Measurements from ENCODE around the gene TRMO.

The TRMO gene

DNA sequence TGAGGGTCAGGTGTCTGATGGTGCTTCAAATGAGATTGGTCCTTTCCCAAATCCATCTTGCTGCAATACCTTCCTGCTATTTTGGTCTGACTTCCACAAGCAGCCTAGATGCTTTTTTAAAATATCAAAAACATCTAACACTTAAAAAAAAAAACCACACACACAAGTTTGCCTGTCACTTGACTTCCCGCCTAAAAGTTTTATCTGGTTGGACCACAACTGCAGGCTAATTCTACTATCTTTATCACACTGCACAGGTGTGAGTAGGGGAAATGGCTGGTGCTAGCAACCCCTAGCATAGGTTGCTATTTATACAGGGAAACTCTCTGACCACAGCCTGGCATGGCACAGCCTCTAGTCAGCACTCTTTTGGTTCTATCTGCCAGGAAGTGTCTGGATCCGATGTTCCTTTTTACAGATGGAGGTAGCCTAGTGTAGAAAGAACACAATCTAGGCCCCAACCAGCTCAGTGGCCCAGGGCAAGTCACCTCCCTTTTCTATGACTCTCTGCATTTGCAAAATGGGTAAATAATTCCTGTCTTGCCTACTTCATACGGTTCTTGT, 15.9 kb upstream of the TRMO start, which contains the start of gene HEMGN:
TSS of gene HEMGN (minus strand) at position 92 of the 564 bp plus-strand sequence. CDS start at position 56, 36 bp downstream.
- no peak for DNase-seq

DNA sequence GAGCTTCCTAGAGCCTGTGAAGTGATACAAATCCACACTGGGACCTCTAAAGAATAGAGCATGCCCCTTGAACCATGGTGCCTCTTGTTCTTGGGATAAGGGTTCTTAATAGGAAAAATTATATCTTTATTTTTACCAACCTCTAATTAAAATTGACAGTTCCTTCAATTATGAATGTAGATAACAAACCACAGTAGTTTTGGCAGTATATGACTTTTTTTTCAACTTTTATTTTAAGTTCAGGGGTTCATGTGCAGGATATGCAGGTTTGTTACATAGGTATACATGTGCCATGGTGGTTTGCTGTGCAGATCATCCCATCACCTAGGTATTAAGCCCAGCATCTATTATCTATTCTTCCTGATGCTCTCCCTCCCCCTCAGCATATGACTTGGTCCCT, 14.7 kb upstream of the TRMO start:
- DNase-seq, result no peak

DNA sequence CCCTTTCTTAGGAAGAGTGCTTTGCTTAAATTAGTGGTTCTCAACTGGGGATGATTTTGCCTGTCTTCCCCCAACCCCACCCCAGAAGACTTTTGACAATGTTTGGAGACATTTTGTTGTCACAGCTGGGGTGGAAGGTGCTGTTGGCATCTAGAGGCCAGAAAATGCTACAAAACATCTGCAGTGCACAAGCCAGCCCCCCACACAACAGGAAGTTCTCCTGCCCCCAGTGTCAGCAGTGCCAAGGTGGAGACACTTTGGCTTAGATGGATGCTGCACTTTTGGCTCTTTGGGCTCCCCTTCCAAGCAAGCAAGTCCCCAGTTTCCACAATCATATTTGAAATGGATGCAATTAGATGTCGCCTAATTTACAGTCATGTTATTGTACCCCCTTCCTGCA, 13.0 kb upstream of the TRMO start:
- no peak for DNase-seq

DNA sequence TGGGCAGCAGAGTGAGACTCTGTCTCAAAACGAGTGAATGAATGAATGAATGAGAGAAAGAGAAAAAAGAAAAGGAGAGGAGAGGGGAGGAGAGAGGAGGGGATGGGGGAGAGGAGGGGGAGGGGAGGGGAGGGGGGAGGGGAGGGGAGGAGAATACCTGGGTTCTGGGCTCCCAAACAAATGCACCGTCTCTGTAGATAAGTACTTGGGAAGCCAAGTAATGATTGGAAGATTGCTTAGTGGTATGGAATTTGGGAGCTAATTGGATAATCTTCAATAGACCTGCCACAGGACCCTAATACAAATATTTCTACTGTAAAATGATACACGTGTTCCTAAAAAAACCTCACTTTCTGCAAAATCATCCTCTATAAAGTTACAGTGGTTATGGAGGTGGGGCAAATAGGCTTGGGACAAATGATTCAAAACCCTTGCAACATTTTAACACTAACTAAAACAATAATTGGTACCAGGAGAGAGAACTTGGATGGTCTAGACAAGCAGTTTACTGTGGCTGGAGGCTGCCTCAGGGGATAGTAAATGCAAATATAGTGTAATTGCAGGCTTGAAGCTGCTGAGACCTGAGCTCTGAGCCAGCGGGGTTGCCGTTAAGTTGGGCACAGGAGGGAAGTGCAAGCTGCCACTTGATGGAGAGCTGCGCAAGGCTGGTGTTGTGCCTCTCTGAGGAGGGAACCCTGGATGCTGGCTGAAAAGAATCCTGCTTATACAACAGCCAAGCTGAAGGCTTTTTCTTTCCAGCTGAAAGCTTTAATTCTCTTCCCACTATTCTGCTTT, 12.2 kb upstream of the TRMO start:
- no peak for DNase-seq

DNA sequence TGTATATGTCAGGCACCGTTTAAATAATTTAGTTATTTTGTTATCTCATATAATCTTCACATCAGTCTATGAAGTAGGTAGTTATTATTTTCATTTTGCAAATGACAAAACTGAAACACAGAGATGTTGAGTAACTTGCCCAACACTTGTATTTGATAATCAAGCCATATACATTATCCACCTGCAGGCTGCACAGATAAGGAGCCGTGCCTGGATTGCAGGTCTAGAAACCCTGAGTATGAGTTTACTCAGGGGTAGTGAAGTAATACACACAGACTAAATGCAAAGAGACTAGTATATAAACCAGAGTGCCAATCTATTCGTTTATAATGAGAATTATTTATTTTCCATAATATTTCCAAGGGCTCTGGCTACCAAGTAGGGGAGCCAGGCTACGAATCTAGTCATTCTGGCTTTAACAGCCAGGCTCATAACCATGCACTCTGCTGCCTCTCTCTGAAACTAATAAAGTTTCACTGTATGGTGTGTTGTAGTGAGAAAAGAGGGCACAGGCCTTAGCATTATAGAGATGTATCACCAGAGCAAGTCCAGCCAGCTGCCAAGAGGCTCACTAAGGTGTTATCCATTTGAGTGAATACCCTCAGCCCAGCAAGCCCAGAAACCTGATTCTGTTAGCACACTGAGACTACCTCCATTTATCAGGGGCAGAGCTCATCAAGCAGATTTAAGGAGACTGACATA, 11.1 kb upstream of the TRMO start:
- DNase-seq, result no peak

DNA sequence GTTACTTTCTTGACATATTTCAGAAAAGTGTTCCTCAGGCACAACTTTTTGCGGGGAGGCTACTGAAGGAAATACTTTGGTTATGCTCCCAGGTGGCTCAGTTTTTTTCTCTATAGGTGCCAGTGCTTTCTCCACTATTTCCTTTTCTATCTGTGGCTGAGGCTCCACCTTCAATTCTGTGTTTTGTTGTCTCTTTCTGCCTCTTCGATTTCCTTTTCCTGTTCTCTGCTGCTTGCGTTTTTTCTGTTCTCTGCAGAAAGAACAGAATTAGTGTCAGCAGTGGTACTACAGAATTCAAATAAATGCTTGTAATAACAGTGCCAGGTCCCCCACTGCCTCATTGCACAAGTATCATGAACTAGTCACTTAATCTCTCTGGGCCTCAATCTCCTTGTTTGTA, 8.7 kb upstream of the TRMO start:
- no peak for DNase-seq

DNA sequence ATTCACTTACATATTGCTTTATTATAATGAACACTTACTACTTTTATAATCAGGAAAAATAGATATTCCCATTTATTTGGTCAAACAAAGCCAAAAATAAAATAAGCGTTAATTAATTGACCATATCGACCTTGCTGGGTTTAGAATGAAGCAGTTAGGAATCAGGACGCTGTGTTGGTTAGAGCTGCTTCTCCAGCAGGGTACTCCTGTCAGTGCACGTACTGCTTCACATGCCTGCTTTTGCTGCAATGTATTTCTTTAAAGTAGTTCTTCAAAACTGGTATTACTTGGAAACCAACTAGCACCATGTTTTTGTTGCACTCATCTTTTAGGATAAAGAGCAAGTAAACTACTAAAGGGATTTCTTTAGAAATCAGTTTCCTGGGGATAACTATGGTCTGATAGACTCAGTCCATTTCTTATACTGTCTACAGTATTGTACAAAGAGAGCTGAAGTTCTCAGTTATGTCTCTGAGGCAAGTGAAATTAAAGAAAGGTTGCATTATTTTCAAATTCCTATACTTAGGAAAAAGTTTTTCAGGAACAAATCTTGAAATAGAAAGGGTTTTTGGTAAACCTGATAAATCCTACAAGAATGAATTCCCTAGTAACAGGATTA, 6.8 kb upstream of the TRMO start:
- DNase-seq, result no peak

DNA sequence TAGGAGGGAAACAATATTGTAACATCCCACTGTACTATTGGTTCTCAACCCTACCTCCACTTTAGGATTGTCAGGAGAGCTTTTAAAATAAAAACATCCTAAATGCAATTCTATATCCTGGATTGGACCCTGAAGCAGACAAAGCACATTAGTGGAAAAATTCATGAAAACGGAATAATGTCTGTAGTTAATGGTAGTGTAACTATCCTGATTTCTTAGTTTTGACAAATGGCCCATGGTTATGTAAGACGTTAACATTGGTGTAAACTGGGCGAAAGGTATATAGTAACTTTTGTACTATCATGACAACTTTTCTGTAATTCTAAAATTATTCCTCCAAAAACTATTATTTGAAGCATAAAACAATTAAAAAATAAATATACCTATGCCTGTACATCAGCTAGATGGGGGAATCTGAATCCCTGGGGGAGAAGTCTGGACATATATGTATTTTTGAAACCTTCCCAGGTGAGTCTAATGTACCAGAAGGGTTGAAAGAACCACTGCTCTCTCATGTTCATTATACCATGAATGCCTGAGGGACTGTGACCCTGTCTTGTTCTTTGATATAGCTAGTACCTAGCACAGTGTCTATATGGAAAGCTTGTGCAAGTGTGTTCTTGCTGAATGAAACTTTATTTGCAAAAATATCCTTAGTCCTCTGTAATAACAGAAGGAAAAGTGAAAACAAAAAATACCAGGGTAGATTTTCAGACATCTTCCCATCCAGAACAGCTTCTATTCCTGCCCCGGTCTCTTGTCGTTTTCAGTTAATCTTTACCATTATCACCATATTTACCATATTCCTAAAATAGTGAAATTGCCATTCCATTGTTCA, 3.4 kb upstream of the TRMO start:
- DNase-seq, result no peak

DNA sequence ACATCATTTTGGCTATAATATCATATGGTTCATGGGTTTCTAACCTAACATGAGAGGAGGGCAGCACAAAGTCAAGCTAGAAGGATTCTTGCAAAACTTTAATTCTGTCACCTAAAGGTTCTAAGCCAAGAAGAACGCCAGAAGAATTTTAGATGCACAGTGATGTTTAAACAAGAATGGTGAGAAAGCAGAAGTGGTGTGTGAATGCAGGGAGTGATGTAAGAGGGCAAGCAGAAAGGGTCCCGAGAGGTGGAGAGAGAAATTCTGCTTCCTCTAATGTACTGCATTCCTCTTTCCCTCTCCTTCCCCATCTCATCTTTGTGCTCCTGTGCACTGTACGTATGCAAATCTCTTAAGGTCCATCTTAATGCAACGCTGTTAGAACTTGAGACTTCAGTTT, 2.1 kb upstream of the TRMO start:
- DNase-seq, result no peak

DNA sequence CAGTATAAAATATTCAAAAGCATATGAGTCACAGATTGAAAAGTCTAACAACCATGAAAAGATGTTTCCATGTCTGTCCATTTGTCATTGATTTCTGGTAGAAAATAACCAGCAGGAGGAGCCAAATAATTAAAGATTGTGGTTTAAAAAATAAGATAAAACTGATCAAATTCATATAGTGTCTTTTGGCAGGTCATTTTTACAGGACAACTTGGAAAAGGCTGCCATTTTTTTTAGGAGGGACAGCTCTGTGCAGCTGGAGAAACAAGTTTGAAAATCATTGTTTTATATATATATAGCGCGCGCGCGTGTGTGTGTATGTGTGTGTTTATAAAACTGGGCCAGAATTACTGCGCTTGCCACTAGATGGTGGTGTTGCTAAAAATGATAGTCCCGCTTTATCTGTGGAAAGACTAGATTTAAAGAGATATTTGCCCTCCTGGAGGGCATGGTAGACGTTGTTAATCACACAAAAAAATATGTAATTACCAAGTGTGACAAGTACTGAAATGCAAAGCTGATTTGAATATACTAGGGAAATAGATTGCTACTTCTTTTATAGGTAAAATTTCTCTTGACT, 1.3 kb upstream of the TRMO start:
- DNase-seq, result peak; percentile 85

DNA sequence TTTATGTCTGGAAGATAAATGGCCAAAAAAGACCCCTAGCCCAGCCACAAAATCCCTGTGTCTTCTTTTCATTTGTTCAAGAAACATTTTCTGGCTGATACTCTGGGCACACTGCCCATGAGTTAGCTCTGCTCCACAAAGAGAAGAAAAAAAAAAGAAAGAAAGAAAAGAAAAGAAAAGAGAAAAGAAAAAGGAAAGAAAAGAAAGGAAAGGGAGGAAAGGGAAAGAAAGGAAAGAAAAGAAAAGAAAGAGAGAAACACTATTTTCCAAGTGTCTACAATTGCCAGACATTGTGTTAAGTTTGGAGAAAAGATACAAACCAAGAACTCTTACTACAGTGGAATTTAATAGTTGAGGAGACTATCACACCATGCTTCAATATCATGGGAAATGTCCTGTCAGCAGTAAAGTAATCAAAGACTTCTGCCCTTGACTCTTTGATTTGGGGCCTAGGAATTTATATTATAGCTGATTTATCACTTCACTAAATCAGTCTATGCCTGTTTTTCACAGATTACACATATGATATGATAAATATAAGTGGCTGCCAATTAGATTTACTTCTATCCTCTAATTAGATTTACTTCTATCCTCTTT, 3.0 kb downstream of the TRMO start:
- DNase-seq, result no peak

DNA sequence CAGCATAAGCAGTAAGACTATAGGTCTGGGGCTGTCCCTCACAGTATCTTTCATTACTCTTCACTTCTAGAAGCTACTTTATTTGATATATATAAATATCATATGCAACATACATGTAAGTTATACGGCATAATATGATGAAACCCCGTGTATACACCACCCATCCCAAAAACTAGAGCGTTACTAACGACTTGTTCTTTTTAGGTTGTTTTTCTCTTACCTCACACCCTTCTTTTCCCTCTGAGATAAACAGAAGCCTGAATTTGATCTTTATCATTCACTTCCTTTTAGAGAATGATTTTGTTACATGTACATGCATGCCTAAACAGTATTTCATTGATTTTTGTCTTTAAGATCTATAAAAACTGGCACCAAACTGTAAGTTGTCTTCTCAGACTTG, 3.7 kb downstream of the TRMO start:
- DNase-seq, result no peak

DNA sequence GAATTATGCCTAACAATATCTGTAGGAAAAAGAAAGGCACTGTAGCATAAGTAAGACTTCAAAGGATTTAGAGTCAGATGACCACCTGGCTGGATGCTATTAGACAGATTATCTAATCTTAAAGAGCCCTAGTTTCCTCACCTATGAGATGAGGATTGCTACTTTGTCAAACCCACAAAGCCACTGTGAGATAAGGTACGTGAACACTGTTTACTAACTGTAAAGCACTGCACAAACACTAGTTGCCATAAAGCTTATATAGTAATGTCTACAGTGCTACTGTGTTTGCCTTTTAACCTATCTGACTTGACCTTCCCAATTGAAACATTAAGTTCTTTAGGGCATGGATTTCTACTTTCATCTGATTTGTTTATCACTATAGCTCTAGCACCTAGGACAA, 10.3 kb downstream of the TRMO start:
- DNase-seq, result no peak

DNA sequence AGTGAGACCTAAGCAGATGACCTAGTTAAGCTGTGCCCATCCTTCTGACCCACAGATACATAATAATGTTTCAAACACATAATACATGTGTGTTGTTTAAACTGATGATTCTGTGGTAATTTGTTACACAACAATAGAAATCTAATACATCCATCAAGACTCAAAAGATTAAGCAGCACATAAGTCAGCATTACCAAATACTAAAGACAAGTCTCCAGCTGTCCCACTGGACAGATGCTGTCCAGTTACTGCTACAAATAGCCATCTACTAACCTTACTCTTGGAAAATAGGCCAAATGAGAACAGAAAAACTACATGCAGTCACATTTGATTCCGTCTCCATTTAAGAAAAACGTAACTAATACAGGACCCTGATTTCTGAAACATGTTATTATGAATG, 10.8 kb downstream of the TRMO start:
- no peak for DNase-seq

DNA sequence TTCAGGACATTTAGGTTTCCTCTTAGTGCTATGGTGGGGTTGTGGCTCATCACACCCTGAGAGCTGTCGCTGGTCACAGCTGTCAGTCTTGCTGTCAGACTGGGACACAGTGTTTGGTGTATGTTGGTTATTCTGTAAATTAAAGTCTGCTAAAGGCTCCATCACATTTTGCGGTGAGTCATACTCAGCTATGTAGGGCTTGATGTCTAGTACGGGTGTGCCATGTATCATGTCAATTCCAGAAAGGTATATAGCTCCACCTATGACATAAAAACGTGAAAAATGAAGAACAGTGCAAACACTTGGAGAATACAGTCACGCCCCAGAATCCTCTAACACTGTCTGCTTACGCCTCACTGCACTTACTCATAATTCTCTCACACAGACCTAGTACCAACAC, 11.9 kb downstream of the TRMO start:
- no peak for DNase-seq

DNA sequence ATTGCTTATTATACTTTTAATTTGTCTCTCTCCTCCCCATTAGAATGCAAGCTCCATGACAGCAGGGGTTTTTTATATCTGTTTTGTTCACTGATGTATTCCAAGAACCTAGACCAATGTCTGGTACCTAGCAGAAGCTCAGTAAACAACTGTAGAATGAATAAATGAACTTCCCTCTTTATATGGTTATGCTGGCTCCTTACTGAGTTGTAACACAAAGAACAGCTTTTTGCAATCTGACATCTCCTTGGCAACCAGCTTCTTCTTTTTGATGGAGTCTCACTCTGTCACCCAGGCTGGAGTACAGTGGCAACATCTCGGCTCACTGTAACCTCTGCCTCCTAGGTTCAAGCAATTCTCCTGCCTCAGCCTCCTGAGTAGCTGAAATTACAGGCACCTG, 13.6 kb downstream of the TRMO start:
- DNase-seq, result no peak

DNA sequence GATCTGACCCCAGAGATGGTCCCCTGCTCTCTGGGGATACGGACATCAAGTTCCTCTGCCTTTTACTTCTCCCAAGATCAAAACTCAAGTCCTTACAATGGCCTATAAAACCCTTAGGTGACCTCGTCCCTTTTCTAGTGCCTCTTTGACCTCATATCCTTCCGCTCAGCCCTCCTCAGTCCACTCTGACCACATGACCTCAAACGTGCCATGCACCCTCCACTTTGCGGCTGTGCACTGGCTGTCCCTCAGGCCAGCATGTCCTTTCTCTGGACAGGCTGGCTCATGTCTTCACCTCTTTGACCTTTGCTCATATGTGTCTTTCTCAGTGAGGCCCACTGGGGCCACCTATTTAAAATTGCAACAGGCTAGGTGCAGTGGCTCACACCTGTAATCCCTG, 14.7 kb downstream of the TRMO start:
- no peak for DNase-seq

DNA sequence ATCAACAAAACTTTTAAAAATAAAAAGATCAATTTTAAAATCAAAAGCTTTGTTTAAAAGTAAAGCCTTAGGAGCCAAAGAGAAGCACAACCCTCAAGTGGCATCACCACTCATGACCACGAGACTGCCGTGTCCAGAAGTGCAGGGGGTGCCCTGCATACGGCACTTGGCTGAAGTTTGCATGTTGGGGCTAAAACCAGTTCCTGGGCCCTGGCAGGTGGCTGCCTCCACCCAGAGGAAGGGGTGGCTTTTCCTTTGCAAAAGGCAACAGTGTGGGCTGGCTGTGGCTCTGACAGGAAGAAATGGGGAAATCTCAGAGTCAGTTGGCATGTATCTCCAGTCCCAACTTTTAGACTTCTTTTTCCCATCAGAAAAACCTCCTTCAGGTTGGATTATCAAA, 15.3 kb downstream of the TRMO start:
- DNase-seq, result no peak

DNA sequence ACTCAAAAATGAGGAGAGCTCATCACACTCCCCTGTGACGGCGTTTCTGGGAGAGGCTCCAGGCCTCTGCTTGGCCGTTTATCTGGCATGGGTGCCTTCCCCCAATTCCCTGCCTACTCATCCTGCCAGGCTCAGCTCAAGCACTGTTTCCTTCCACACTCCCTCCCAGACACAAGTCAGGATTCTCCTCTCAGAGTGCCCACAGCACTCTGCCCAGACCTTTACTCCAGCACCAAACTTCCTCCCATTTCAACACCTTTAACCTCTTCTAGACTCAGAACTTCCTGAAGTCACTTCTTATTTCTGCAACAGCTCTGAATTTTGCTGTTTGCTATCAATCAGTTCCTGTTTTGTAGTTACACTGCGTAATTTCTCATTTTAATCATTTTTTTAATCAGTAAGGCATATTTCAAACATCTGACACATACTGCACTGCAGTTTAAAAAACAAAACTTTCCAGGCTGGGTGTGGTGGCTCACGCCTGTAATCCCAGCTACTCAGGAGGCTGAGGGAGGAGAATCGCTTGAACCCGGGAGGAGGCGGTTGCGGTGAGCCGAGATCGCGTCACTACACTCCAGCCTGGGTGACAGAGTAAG, 16.0 kb downstream of the TRMO start:
- DNase-seq, result no peak

DNA sequence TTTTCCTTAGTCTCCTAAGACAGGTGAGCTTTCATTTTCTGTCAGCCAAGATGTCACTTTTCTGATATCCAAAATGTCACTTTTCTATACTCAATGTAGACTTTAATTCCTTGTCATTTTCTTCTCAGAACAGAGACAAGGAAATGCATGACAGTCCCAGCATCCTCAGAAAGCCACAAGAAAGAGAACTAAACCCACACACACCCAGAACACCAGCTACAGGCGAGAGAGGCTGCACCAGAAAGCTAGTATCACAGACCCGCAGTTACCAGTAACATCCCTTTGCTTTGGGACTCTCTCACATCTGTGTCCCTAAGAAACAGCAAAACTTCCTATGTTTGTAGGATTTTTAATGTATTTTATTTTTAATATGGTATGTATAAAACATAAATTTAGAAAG, 17.1 kb downstream of the TRMO start:
- no peak for DNase-seq

DNA sequence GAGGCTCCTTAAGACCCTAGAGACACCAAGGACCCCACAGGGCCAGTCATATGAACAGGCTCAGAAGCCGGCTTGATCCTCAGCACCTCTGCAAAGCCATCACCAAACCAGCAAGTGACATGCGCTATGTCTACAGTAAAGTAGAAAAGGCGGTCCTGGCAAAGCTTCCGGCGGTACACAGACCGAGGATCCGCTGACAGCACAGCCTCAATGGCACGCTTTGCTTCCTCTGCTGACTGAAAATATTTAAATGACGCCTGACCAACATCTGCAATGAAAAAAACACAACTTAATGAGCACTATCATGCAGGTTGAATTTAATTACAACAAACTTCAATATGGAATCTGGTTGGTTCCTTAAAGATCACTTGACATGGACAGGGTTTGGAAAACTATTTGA, 17.6 kb downstream of the TRMO start:
- no peak for DNase-seq

DNA sequence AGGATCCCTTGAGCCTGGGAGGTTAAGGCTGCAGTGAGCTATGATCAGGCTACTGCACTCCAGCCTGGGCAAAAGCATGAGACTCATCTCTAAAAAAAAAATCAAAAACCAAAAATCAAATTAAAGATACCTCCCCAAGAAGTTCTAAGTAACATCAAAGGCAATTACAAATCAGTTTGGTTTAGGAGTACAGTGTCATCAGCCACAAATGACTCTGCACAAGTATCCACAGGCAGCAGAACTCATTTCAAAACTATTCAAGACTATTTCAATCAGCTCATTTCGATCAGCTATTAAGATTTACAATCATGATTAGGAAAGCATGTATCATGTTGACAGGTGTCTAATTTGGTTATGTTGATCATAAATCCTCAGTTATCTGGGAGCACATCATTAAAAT, 19.1 kb downstream of the TRMO start:
- no peak for DNase-seq
